HepG2 (cell line): ENCODE measurements around the gene KIF13A. TPM values are rescaled to one million over a fixed set of nuclear protein-coding genes. Genes with fewer than 3 reads are reported as not detected.

Source experiments
- ATAC-seq: fragments of 200-7000 bp; cut with Tn5 transposase; 3 replicates; pipeline ENCODE4 v1.9.1; 2020; ENCODE audit warnings: mild to moderate bottlenecking, moderate library complexity
- BruUV-seq: library from RNA; stranded (reverse); fragments of 400-500 nt; replicated peaks from 2 replicates; lab custom pipeline; 2021; lab: Mats Ljungman, UMichigan
- CTCF ChIA-PET: fragments of 300-600 bp; formaldehyde crosslinking; extraction: SDS; loops from one replicate; lab custom pipeline; 2021; ENCODE audit warnings: low total read pairs, inconsistent platforms, low intra/inter-chr PET ratio; lab: Yijun Ruan, JAX
- POLR2A ChIA-PET: fragments of 350-600 bp; sonication (Branson Sonifier 250); formaldehyde crosslinking; loops from one replicate; lab custom pipeline; 2020; ENCODE audit warnings: antibody characterized with exemption, inconsistent platforms; lab: Yijun Ruan, JAX
- DNase-seq: peaks from one replicate; pipeline ENCODE4 v3.0.0-alpha.2; 2015; ENCODE audit warnings: low spot score
- FAIRE-seq: peaks from 3 replicates; lab custom pipeline; 2011; peaks lifted over from hg19 to GRCh38; lab: Jason Lieb, UNC
- H2AFZ ChIP-seq: one replicate; pipeline ENCODE4 v1.6.1; 2011; ENCODE audit warnings: low read length, inconsistent platforms
- H3K27ac ChIP-seq: fragments of 300-600 bp; 3 replicates; pipeline ENCODE4 v1.8.0; 2011; ENCODE audit warnings: mixed run types, mild to moderate bottlenecking, mixed read lengths, low read length, inconsistent platforms; ENCODE audit not compliant: insufficient read depth; ENCODE audit errors: extremely low read length
- H3K27me3 ChIP-seq, 2 experiments: fragments of 200-600 bp in 1 of 2; 2 replicates in 1 of 2; 3 replicates in 1 of 2; pipeline versions ENCODE4 v1.6.0 to v1.8.0; 2011; ENCODE audit warnings: low read length in 2 of 2, mild to moderate bottlenecking in 2 of 2, moderate library complexity in 2 of 2, inconsistent platforms in 1 of 2; ENCODE audit not compliant: insufficient read depth in 2 of 2, control insufficient read depth in 1 of 2
- H3K36me3 ChIP-seq, 2 experiments: fragments of 200-600 bp in 1 of 2; replicated peaks in 1 of 2; 2 replicates in 1 of 2; 3 replicates in 1 of 2; pipeline versions ENCODE4 v1.5.1 to v1.8.0; 2011; ENCODE audit warnings: low read length in 2 of 2, inconsistent platforms in 1 of 2; ENCODE audit not compliant: insufficient read depth in 2 of 2, control insufficient read depth in 1 of 2
- H3K4me1 ChIP-seq: 2 replicates; pipeline ENCODE4 v1.5.1; 2012; ENCODE audit warnings: low read length, inconsistent platforms; ENCODE audit not compliant: insufficient read depth
- H3K4me2 ChIP-seq: 2 replicates; pipeline ENCODE4 v1.6.0; 2011; ENCODE audit warnings: low read depth, low read length, inconsistent platforms
- H3K4me3 ChIP-seq, 3 experiments: fragments of 200-600 bp in 1 of 3; sonication (generic), shearing (Covaris generic) in 1 of 3; replicated peaks in 1 of 3; 2 replicates each; pipeline ENCODE4 v1.5.1; 2011 to 2016; ENCODE audit warnings: low read length in 3 of 3, inconsistent platforms in 2 of 3, low read depth in 2 of 3, mild to moderate bottlenecking in 2 of 3, control low read depth in 1 of 3, mixed read lengths in 1 of 3; ENCODE audit not compliant: insufficient read depth in 1 of 3
- H3K79me2 ChIP-seq: one replicate; pipeline ENCODE4 v1.6.1; 2011; ENCODE audit warnings: low read length, inconsistent platforms; ENCODE audit not compliant: insufficient read depth
- H3K9ac ChIP-seq: 2 replicates; pipeline ENCODE4 v1.6.0; 2011; ENCODE audit warnings: mild to moderate bottlenecking, low read depth, low read length, inconsistent platforms; ENCODE audit not compliant: insufficient read depth
- H3K9me3 ChIP-seq: 2 replicates; pipeline ENCODE4 v1.5.1; 2012; ENCODE audit warnings: mild to moderate bottlenecking, low read length
- H4K20me1 ChIP-seq: 2 replicates; pipeline ENCODE4 v1.6.0; 2011; ENCODE audit warnings: inconsistent platforms, mild to moderate bottlenecking, low read length, moderate library complexity; ENCODE audit not compliant: insufficient read depth
- GABPA ChIP-seq, 2 experiments: IDR thresholded peaks; 2 replicates each; pipeline ENCODE4 v1.6.1; 2011 to 2016; ENCODE audit warnings: low read depth in 2 of 2, low read length in 1 of 2, missing biosample characterization in 1 of 2, missing genetic modification characterization in 1 of 2
- HNRNPK ChIP-seq: fragments of 200-400 bp; formaldehyde crosslinking; IDR thresholded peaks from 2 replicates; pipeline ENCODE4 v1.6.1; 2018; ENCODE audit warnings: low read length, low read depth, moderate library complexity, mild to moderate bottlenecking; ENCODE audit not compliant: poor library complexity, severe bottlenecking
- IRX3 ChIP-seq: sonication (generic); formaldehyde crosslinking; IDR thresholded peaks from 2 replicates; pipeline ENCODE4 v1.8.1; 2023; ENCODE audit warnings: mild to moderate bottlenecking, low read depth, missing genetic modification reagents, borderline replicate concordance
- MED1 ChIP-seq: sonication (generic); formaldehyde crosslinking; IDR thresholded peaks from 2 replicates; pipeline ENCODE4 v1.4.0; 2020; ENCODE audit warnings: missing genetic modification reagents
- MTA3 ChIP-seq: sonication (generic); formaldehyde crosslinking; IDR thresholded peaks from 2 replicates; pipeline ENCODE4 v1.4.0; 2020; ENCODE audit warnings: missing genetic modification reagents
- POGZ ChIP-seq: sonication (generic); formaldehyde crosslinking; IDR thresholded peaks from 2 replicates; pipeline ENCODE4 v1.4.0; 2020; ENCODE audit warnings: mild to moderate bottlenecking, missing genetic modification reagents
- RXRB ChIP-seq: IDR thresholded peaks from 2 replicates; pipeline ENCODE4 v1.6.1; 2016; ENCODE audit warnings: borderline replicate concordance, missing genetic modification reagents, missing compliant biosample characterization
- SRSF4 ChIP-seq: fragments of 200-400 bp; formaldehyde crosslinking; IDR thresholded peaks from one replicate; pipeline ENCODE4 v1.6.1; 2018; ENCODE audit warnings: mild to moderate bottlenecking, low read depth, low read length, moderate library complexity; ENCODE audit not compliant: poor library complexity, severe bottlenecking
- ZNF317 ChIP-seq: sonication (generic); formaldehyde crosslinking; IDR thresholded peaks from 2 replicates; pipeline ENCODE4 v1.5.0; 2020; ENCODE audit warnings: mild to moderate bottlenecking, missing genetic modification reagents
- ZNF784 ChIP-seq: sonication (generic); formaldehyde crosslinking; IDR thresholded peaks from 2 replicates; pipeline ENCODE4 v1.5.1; 2020; ENCODE audit warnings: missing genetic modification reagents, mild to moderate bottlenecking, borderline replicate concordance
- whole genome bisulfite sequencing: methylation state at CpG from one replicate; pipeline ENCODE4 v1.1.6; 2017; ENCODE audit warnings: low lambda C conversion rate; 5-methylcytosine and 5-hydroxymethylcytosine counted together
- in situ Hi-C: cut with HindIII; loops from 2 replicates; pipeline ENCODE4 v1.10.0; 2017; ENCODE audit warnings: low pct_unique_long_range_greater_than_20kb; ENCODE audit not compliant: extremely low pct_ligation_motif_present
- intact Hi-C: fragments of 100-400 bp; cut with micrococcal nuclease; formaldehyde crosslinking; loops from one replicate; pipeline ENCODE4 v1.10.0; 2022; ENCODE audit not compliant: unreplicated experiment
- polyA plus RNA-seq, 8 experiments: library from polyadenylated mRNA; depleted of rRNA in 3 of 8; stranded (reverse) in 7 of 8; unstranded in 1 of 8; fragments of >200 nt; fragmentation: Illumina TruSeq in 4 of 8; extraction: Trizol in 4 of 8; gene quantifications; 2 replicates each; pipeline versions ENCODE4 v1.2.1 to v1.2.3, GENCODE V29; 2011 to 2016; ENCODE audit warnings: low read depth in 4 of 8, missing spikeins in 1 of 8, mixed read lengths in 1 of 8; ENCODE audit not compliant: insufficient read depth in 1 of 8
- total RNA-seq, 5 experiments: library from RNA; depleted of rRNA; stranded (reverse); fragments of >200 nt; fragmentation: Illumina TruSeq; extraction: Trizol; gene quantifications; 2 replicates each; pipeline ENCODE4 v1.2.3, GENCODE V29; 2016; ENCODE audit warnings: low read depth in 1 of 5
- TF ChIP-seq, protein P1 (sequence below): sonication (generic); formaldehyde crosslinking; IDR thresholded peaks from 2 replicates; pipeline ENCODE4 v1.4.0; 2020; ENCODE audit warnings: missing genetic modification reagents, mild to moderate bottlenecking, borderline replicate concordance
- TF ChIP-seq, protein P2 (sequence below): sonication (generic); formaldehyde crosslinking; IDR thresholded peaks from 2 replicates; pipeline ENCODE4 v1.4.0; 2020; ENCODE audit warnings: missing genetic modification reagents; ENCODE audit errors: not compliant biosample characterization

The KIF13A gene
- total and polyA plus RNA-seq, 2 of the 13 experiments (the other 11 are each of a cell fraction or from before 2014, with no cell fraction given), result 21.1 to 37.2 TPM

DNA sequence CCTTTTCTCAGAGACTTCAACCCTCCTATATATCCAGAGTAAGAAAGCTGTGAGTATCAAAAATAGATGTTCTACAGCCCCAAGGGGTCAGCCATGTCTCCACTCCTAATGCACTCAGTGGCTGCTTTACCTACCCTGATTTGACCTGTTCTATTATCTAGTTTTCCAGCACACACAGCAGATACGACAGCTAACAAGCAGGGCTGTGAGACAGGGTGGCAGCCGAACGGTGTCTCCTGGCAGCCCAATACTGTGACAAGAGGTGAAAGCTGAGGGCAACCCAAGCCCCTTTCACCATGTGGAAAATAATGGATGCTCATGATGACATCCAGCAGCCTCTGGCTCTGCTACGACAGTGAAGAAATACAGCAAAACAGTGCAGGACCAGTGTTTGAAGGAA is 67.9 kb downstream of the KIF13A start (continued):
- TF ChIP-seq, protein P1, sequence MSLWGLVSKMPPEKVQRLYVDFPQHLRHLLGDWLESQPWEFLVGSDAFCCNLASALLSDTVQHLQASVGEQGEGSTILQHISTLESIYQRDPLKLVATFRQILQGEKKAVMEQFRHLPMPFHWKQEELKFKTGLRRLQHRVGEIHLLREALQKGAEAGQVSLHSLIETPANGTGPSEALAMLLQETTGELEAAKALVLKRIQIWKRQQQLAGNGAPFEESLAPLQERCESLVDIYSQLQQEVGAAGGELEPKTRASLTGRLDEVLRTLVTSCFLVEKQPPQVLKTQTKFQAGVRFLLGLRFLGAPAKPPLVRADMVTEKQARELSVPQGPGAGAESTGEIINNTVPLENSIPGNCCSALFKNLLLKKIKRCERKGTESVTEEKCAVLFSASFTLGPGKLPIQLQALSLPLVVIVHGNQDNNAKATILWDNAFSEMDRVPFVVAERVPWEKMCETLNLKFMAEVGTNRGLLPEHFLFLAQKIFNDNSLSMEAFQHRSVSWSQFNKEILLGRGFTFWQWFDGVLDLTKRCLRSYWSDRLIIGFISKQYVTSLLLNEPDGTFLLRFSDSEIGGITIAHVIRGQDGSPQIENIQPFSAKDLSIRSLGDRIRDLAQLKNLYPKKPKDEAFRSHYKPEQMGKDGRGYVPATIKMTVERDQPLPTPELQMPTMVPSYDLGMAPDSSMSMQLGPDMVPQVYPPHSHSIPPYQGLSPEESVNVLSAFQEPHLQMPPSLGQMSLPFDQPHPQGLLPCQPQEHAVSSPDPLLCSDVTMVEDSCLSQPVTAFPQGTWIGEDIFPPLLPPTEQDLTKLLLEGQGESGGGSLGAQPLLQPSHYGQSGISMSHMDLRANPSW (CRISPR knock-in tag), result no peak
- no peak for TF ChIP-seq HNRNPK
- TF ChIP-seq, all 625 proteins: peak for 0

DNA sequence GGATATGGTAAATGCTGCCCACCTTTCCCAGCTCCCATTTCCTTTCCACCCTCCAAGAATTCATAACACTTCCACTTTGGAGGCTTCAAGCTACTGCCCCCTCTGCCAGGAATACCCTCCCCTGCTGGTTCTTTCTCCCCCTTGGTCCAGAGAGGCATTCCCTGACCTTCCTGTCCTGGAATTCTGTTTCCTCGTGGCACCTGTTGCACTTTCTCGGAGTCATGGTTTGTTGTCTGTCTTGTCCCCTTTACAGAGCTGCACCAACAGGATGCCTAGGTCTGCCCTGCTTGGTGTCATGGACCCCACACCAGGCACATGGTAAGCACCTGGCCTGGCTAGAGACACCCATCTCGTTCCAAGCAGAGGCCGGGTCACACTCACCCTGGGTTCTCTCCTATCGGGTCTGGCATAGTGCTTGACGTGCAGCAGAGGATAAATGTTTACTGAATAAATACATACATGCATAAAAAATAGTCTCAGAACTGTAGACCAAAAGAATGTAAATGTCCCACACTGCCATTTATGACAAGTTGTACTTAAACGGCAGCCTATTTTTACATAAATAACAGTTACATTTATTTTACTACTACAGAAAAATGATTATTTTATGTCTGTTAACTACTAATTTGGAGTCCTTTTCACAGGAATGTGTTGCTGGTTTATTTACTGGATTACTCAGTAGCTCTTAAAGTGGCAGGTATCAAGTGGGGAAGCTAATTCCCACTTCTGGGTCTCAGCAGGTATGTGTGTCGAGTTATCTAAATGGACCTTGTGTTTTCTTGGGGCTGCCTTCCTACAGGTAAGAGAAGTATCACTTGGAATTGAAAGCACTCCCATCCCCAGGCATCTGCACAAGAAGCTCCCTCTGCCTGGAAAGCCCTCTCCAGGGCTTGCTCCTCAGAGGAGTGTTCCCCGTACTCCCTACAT is 69.3 kb downstream of the KIF13A start:
- ChIA-PET POLR2A (no interaction called here), CTCF (no interaction called here)
- no peak overlapping the region for H2AFZ ChIP-seq
- TF ChIP-seq ZNF317 (CRISPR knock-in tag) (no peak), IRX3 (CRISPR knock-in tag) (no peak), ZNF784 (CRISPR knock-in tag) (no peak), RXRB (CRISPR knock-in tag) (no peak), MTA3 (no peak), POGZ (no peak), SRSF4 (no peak), GABPA (IDR thresholded peaks at IDR 0.05; ENCODE audit: low read depth, low read length) (no peak), GABPA (CRISPR knock-in tag; IDR thresholded peaks at IDR 0.05; ENCODE audit: low read depth) (no peak), MED1 (CRISPR knock-in tag) (no peak)
- TF ChIP-seq, protein P2, sequence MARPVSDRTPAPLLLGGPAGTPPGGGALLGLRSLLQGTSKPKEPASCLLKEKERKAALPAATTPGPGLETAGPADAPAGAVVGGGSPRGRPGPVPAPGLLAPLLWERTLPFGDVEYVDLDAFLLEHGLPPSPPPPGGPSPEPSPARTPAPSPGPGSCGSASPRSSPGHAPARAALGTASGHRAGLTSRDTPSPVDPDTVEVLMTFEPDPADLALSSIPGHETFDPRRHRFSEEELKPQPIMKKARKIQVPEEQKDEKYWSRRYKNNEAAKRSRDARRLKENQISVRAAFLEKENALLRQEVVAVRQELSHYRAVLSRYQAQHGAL (CRISPR knock-in tag), result no peak
- no peaks in the 10 kb centered on the region for H3K36me3 ChIP-seq
- H3K79me2 ChIP-seq, result no peaks in the 10 kb centered on the region
- no TSS peak for BruUV-seq
- no peaks in the 10 kb centered on the region for H3K27me3 ChIP-seq
- no peaks in the 10 kb centered on the region for H3K9me3 ChIP-seq
- no peak overlapping the region for H3K9ac ChIP-seq
- no peak overlapping the region for H3K27ac ChIP-seq
- 96% methylated on average over 9 of the region's 9 CpGs for WGBS
- in situ Hi-C loops (no loop called here), intact Hi-C loops (no loop called here)
- H3K4me3 ChIP-seq, result no peak overlapping the region
- H3K4me1 ChIP-seq, result no peaks in the 10 kb centered on the region
- H3K4me2 ChIP-seq, result no peak overlapping the region
- ATAC-seq, result no peak
- DNase-seq, result no peak
- no peak for FAIRE-seq
- H4K20me1 ChIP-seq, result no peaks in the 10 kb centered on the region
